K562 (cell line): ENCODE data around the gene COL5A3. TPM values are rescaled to one million over a fixed set of nuclear protein-coding genes. Genes with fewer than 3 reads are reported as not detected.

Experiments used
- ASH1L ChIP-seq: fragments of 450-650 bp; IDR thresholded peaks from 2 replicates; pipeline ENCODE4 v1.6.1; 2018; ENCODE audit warnings: borderline replicate concordance, mild to moderate bottlenecking, low read depth; ENCODE audit not compliant: partially characterized antibody
- CREB3L1 ChIP-seq: fragments of 450-650 bp; IDR thresholded peaks from 2 replicates; pipeline ENCODE4 v1.6.1; 2014; ENCODE audit warnings: low read depth, mild to moderate bottlenecking, moderate library complexity, borderline replicate concordance
- ETV1 ChIP-seq: fragments of 450-650 bp; conservative IDR thresholded peaks from 2 replicates; pipeline ENCODE4 v1.6.1; 2016; ENCODE audit warnings: missing genetic modification characterization, control low read depth, low read depth, missing compliant biosample characterization
- FOS ChIP-seq: IDR thresholded peaks from 3 replicates; pipeline ENCODE4 v1.6.1; 2011; ENCODE audit not compliant: insufficient read length; ENCODE audit errors: extremely low read depth
- L3MBTL2 ChIP-seq: fragments of 450-650 bp; IDR thresholded peaks from 2 replicates; pipeline ENCODE4 v1.6.1; 2016; ENCODE audit warnings: mild to moderate bottlenecking, moderate library complexity
- NCOA2 ChIP-seq, 2 experiments: fragments of 450-650 bp; IDR thresholded peaks; 2 replicates each; pipeline ENCODE4 v1.6.1; 2018; ENCODE audit warnings: mild to moderate bottlenecking in 2 of 2, moderate library complexity in 1 of 2; ENCODE audit not compliant: partially characterized antibody in 2 of 2
- NUFIP1 ChIP-seq: fragments of 450-650 bp; IDR thresholded peaks from 2 replicates; pipeline ENCODE4 v1.6.1; 2018; ENCODE audit not compliant: partially characterized antibody
- POLR2A ChIP-seq: fragments of 450-650 bp; conservative IDR thresholded peaks from 2 replicates; pipeline ENCODE4 v1.6.1; 2016
- SIX5 ChIP-seq, 2 experiments: IDR thresholded peaks; 2 replicates each; pipeline ENCODE4 v1.6.1; 2011; ENCODE audit warnings: low read length in 2 of 2, borderline replicate concordance in 1 of 2, low read depth in 1 of 2, mild to moderate bottlenecking in 1 of 2, moderate library complexity in 1 of 2; ENCODE audit not compliant: insufficient read depth in 1 of 2
- TGIF2 ChIP-seq: sonication (generic); formaldehyde crosslinking; IDR thresholded peaks from 2 replicates; pipeline ENCODE4 v1.8.1; 2022; ENCODE audit warnings: mild to moderate bottlenecking, missing genetic modification reagents, moderate library complexity
- TOE1 ChIP-seq, 2 experiments: fragments of 450-650 bp in 1 of 2; sonication (generic) in 1 of 2; formaldehyde crosslinking in 1 of 2; IDR thresholded peaks; 2 replicates each; pipeline versions ENCODE4 v1.7.1 to v1.8.0; 2016 to 2022; ENCODE audit warnings: borderline replicate concordance in 2 of 2, mild to moderate bottlenecking in 2 of 2, antibody characterized with exemption in 1 of 2, inconsistent platforms in 1 of 2, low read depth in 1 of 2, missing genetic modification reagents in 1 of 2, moderate library complexity in 1 of 2
- XRCC5 ChIP-seq: fragments of 200-400 bp; formaldehyde crosslinking; IDR thresholded peaks from 2 replicates; pipeline ENCODE4 v1.6.1; 2017; ENCODE audit warnings: low read depth, mild to moderate bottlenecking, low read length
- ZNF143 ChIP-seq: sonication (generic); formaldehyde crosslinking; IDR thresholded peaks from 2 replicates; pipeline ENCODE4 v1.9.0; 2022; ENCODE audit warnings: mild to moderate bottlenecking, missing genetic modification reagents
- ZNF445 ChIP-seq: fragments of 250-450 bp; sonication (Bioruptor Pico); IDR thresholded peaks from 2 replicates; pipeline ENCODE4 v1.4.0; 2020; ENCODE audit warnings: low read depth, mild to moderate bottlenecking, moderate library complexity
- polyA plus RNA-seq, 8 experiments: library from polyadenylated mRNA; depleted of rRNA in 4 of 8; stranded (reverse) in 5 of 8; unstranded in 3 of 8; fragments of >200 nt; fragmentation: Nextera tagmentation in 2 of 8; fragmentation: Illumina TruSeq in 1 of 8; extraction: Ambion mirVana in 2 of 8; extraction: Trizol in 1 of 8; gene quantifications; 2 replicates each; pipeline versions ENCODE4 v1.2.1 to v1.2.3, GENCODE V29; 2011 to 2014; ENCODE audit warnings: inconsistent platforms in 1 of 8, missing spikeins in 1 of 8
- total RNA-seq, 7 experiments: library from RNA; depleted of rRNA in 6 of 7; stranded (reverse); fragments of >200 nt in 6 of 7; fragmentation: Illumina TruSeq in 2 of 7; extraction: Trizol in 2 of 7; gene quantifications; 2 replicates each; pipeline versions ENCODE4 v1.2.1 to v1.2.3, GENCODE V29; 2011 to 2021; ENCODE audit warnings: low replicate concordance in 1 of 7
- TF ChIP-seq, protein P1 (sequence below), 2 experiments: fragments of 450-650 bp in 1 of 2; sonication (generic) in 1 of 2; formaldehyde crosslinking in 1 of 2; IDR thresholded peaks; 2 replicates each; pipeline versions ENCODE4 v1.7.1 to v1.9.0; 2016 to 2022; ENCODE audit warnings: inconsistent platforms in 1 of 2, mild to moderate bottlenecking in 1 of 2, missing genetic modification reagents in 1 of 2
- TF ChIP-seq, protein P2 (sequence below): IDR thresholded peaks from 2 replicates; pipeline ENCODE4 v1.6.1; 2011; ENCODE audit not compliant: insufficient read length; ENCODE audit errors: extremely low read depth

Gene COL5A3
- total and polyA plus RNA-seq, 9 of the 15 experiments (the other 6 are each of a cell fraction or from before 2014, with no cell fraction given): 0.01 to 0.02 TPM; not detected in 7

DNA sequence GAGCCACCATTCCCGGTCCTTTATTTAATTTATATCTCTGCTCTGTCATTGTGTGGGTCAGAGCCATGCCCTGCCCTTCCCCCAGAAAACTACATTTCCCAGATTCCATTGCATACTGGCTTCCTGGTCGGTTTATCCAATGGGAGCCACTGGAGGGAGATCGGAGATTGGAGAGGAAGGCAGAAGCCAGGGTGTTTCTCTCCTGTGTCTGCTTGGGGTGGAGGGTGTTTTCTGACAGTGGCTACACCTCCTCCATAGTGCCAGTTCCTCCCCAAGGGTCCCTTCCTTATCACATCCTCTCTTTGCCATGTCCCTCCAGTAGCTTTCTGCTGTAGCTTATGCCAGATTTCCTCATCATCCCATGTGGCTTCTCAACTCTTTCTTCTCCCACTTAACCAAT is 93.0 kb downstream of the COL5A3 start (continued):
- TF ChIP-seq ASH1L: peak; percentile 59
- peak; percentile 66; the same call in 1 of the 2 replicates for TF ChIP-seq CREB3L1
- 0 out of 2 replicates have a peak, but pooled peaks have one; percentile 13 for TF ChIP-seq ETV1 (tag)
- TF ChIP-seq SIX5 (IDR thresholded peaks at IDR 0.05; ENCODE audit: borderline replicate concordance in 1 of 2, insufficient read depth in 1 of 2, low read depth in 1 of 2, low read length in 2 of 2): peak; percentile 77 to 88
- TF ChIP-seq ZNF445: no peak
- TF ChIP-seq, protein P1, sequence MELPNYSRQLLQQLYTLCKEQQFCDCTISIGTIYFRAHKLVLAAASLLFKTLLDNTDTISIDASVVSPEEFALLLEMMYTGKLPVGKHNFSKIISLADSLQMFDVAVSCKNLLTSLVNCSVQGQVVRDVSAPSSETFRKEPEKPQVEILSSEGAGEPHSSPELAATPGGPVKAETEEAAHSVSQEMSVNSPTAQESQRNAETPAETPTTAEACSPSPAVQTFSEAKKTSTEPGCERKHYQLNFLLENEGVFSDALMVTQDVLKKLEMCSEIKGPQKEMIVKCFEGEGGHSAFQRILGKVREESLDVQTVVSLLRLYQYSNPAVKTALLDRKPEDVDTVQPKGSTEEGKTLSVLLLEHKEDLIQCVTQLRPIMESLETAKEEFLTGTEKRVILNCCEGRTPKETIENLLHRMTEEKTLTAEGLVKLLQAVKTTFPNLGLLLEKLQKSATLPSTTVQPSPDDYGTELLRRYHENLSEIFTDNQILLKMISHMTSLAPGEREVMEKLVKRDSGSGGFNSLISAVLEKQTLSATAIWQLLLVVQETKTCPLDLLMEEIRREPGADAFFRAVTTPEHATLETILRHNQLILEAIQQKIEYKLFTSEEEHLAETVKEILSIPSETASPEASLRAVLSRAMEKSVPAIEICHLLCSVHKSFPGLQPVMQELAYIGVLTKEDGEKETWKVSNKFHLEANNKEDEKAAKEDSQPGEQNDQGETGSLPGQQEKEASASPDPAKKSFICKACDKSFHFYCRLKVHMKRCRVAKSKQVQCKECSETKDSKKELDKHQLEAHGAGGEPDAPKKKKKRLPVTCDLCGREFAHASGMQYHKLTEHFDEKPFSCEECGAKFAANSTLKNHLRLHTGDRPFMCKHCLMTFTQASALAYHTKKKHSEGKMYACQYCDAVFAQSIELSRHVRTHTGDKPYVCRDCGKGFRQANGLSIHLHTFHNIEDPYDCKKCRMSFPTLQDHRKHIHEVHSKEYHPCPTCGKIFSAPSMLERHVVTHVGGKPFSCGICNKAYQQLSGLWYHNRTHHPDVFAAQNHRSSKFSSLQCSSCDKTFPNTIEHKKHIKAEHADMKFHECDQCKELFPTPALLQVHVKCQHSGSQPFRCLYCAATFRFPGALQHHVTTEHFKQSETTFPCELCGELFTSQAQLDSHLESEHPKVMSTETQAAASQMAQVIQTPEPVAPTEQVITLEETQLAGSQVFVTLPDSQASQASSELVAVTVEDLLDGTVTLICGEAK (IDR thresholded peaks at IDR 0.05): peak; percentile 74
- TF ChIP-seq, protein P1 (CRISPR knock-in tag; IDR thresholded peaks at IDR 0.05): no peak
- no peak for TF ChIP-seq TGIF2
- no peak for TF ChIP-seq NUFIP1
- TF ChIP-seq ZNF143 (CRISPR knock-in tag): peak; percentile 87
- TF ChIP-seq NCOA2 (IDR thresholded peaks at IDR 0.05; ENCODE audit: partially characterized antibody in 2 of 2): no peak
- TF ChIP-seq XRCC5: no peak
- TF ChIP-seq L3MBTL2: peak; percentile 86
- TF ChIP-seq TOE1 (IDR thresholded peaks at IDR 0.05; ENCODE audit: borderline replicate concordance): 0 out of 2 replicates have a peak, but pooled peaks have one; percentile 21
- TF ChIP-seq TOE1 (CRISPR knock-in tag; IDR thresholded peaks at IDR 0.05; ENCODE audit: borderline replicate concordance, low read depth): no peak
- TF ChIP-seq, protein P2, sequence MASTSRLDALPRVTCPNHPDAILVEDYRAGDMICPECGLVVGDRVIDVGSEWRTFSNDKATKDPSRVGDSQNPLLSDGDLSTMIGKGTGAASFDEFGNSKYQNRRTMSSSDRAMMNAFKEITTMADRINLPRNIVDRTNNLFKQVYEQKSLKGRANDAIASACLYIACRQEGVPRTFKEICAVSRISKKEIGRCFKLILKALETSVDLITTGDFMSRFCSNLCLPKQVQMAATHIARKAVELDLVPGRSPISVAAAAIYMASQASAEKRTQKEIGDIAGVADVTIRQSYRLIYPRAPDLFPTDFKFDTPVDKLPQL: no peak
- peak; percentile 45 for TF ChIP-seq FOS
- TF ChIP-seq POLR2A: 0 out of 2 replicates have a peak, but pooled peaks have one; percentile 49
